SK-N-SH (cell line): ENCODE measurements around the gene CDK9.

Experiments used
- EP300 ChIP-seq, 2 experiments: IDR thresholded peaks; 2 replicates each; pipeline versions ENCODE4 v1.4.0 to v1.6.1; 2012; ENCODE audit warnings: borderline replicate concordance in 1 of 2, low read depth in 1 of 2, low read length in 1 of 2
- RAD21 ChIP-seq: IDR thresholded peaks from 2 replicates; pipeline ENCODE4 v1.6.1; 2012; ENCODE audit warnings: mild to moderate bottlenecking, low read length
- TAF1 ChIP-seq: IDR thresholded peaks from 2 replicates; pipeline ENCODE4 v1.6.1; 2012; ENCODE audit warnings: low read depth, mild to moderate bottlenecking, low read length, moderate library complexity, borderline replicate concordance

GRCh38 chr9:127776195-127776923 lies 9.5 kb upstream of the CDK9 start:
- no peak for TF ChIP-seq EP300 (IDR thresholded peaks at IDR 0.05; ENCODE audit: borderline replicate concordance in 1 of 2, low read depth in 1 of 2, low read length in 1 of 2)
- TF ChIP-seq RAD21: no peak
- no peak for TF ChIP-seq TAF1
